ENCODE data around the gene TBXAS1.

Gene TBXAS1

GRCh38 chr7:139915268-139915863 lies 86.3 kb downstream of the TBXAS1 start:
- DNase-seq (ENCODE audit: low spot score), result peak; percentile 47

GRCh38 chr7:139915864-139916716 lies 87.0 kb downstream of the TBXAS1 start:
- peak; percentile 98 for DNase-seq (ENCODE audit: low spot score)

GRCh38 chr7:139916717-139917395 lies 87.8 kb downstream of the TBXAS1 start:
- DNase-seq (ENCODE audit: low spot score), result no peak

- DNase-seq (ENCODE audit: low spot score), result no peak
Observed at GRCh38 chr7:139917851-139918250, 88.8 kb downstream of the TBXAS1 start.

GRCh38 chr7:139918480-139918879 lies 89.4 kb downstream of the TBXAS1 start:
- DNase-seq (ENCODE audit: low spot score), result no peak

GRCh38 chr7:139923090-139923489 lies 94.0 kb downstream of the TBXAS1 start:
- no peak for DNase-seq (ENCODE audit: low spot score)

- DNase-seq (ENCODE audit: low spot score), result no peak
Observed at GRCh38 chr7:139924461-139924860, 95.4 kb downstream of the TBXAS1 start.

- DNase-seq (ENCODE audit: low spot score), result peak; percentile 28
Observed at GRCh38 chr7:139929221-139929620, 100.2 kb downstream of the TBXAS1 start.

- DNase-seq (ENCODE audit: low spot score), result no peak
Observed at GRCh38 chr7:139930286-139930965, 101.4 kb downstream of the TBXAS1 start.

- no peak for DNase-seq (ENCODE audit: low spot score)
Observed at GRCh38 chr7:139931190-139931934, 102.3 kb downstream of the TBXAS1 start.

- DNase-seq (ENCODE audit: low spot score), result no peak
Observed at GRCh38 chr7:139932531-139932930, 103.5 kb downstream of the TBXAS1 start.

- DNase-seq (ENCODE audit: low spot score), result peak; percentile 14
Observed at GRCh38 chr7:139936760-139937310, 107.8 kb downstream of the TBXAS1 start.

GRCh38 chr7:139937715-139938114 lies 108.7 kb downstream of the TBXAS1 start:
- no peak for DNase-seq (ENCODE audit: low spot score)

GRCh38 chr7:139940866-139941265 lies 111.8 kb downstream of the TBXAS1 start:
- no peak for DNase-seq (ENCODE audit: low spot score)

- no peak for DNase-seq (ENCODE audit: low spot score)
Observed at GRCh38 chr7:139941421-139941820, 112.4 kb downstream of the TBXAS1 start.

- no peak for DNase-seq (ENCODE audit: low spot score)
Observed at GRCh38 chr7:139941866-139942265, 112.8 kb downstream of the TBXAS1 start.

- no peak for DNase-seq (ENCODE audit: low spot score)
Observed at GRCh38 chr7:139942636-139943035, 113.6 kb downstream of the TBXAS1 start.

GRCh38 chr7:139943401-139943800 lies 114.3 kb downstream of the TBXAS1 start:
- DNase-seq (ENCODE audit: low spot score), result no peak

- DNase-seq (ENCODE audit: low spot score), result no peak
Observed at GRCh38 chr7:139944248-139944647, 115.2 kb downstream of the TBXAS1 start.

- DNase-seq (ENCODE audit: low spot score), result no peak
Observed at GRCh38 chr7:139946533-139946932, 117.5 kb downstream of the TBXAS1 start.

GRCh38 chr7:139947021-139947420 lies 118.0 kb downstream of the TBXAS1 start:
- DNase-seq (ENCODE audit: low spot score), result no peak

Measured in kidney tubule cell (primary cell).